Hepatocyte (in vitro differentiated cells): ENCODE measurements around the gene MTG1. TPM values are rescaled to one million over a fixed set of nuclear protein-coding genes. Genes with fewer than 3 reads are reported as not detected.

ENCODE experiments used
- DNase-seq: peaks from one replicate; pipeline ENCODE4 v3.0.0-alpha.2; 2016; ENCODE audit warnings: low spot score
- H2AFZ ChIP-seq: fragments of 200-600 bp; sonication (generic); 2 replicates; pipeline ENCODE4 v1.6.0; 2016; ENCODE audit warnings: antibody characterized with exemption, mild to moderate bottlenecking
- H3K27ac ChIP-seq: fragments of 200-600 bp; sonication (generic); 2 replicates; pipeline ENCODE4 v1.5.1; 2016; ENCODE audit warnings: mild to moderate bottlenecking
- H3K27me3 ChIP-seq: fragments of 200-600 bp; sonication (generic); 2 replicates; pipeline ENCODE4 v1.6.1; 2016
- H3K36me3 ChIP-seq: fragments of 200-600 bp; sonication (generic); replicated peaks from 2 replicates; pipeline ENCODE4 v1.5.1; 2016; ENCODE audit warnings: low read depth; ENCODE audit not compliant: insufficient read depth
- H3K4me1 ChIP-seq: fragments of 200-600 bp; sonication (generic); 2 replicates; pipeline ENCODE4 v1.5.1; 2016; ENCODE audit warnings: mild to moderate bottlenecking, moderate library complexity; ENCODE audit not compliant: insufficient read depth
- H3K4me2 ChIP-seq: fragments of 200-600 bp; sonication (generic); 2 replicates; pipeline ENCODE4 v1.6.0; 2016
- H3K4me3 ChIP-seq: fragments of 200-600 bp; sonication (generic); 2 replicates; pipeline ENCODE4 v1.5.1; 2016; ENCODE audit warnings: mild to moderate bottlenecking
- H3K79me2 ChIP-seq: fragments of 200-600 bp; sonication (generic); 2 replicates; pipeline ENCODE4 v1.6.0; 2017; ENCODE audit warnings: mild to moderate bottlenecking
- H3K9me2 ChIP-seq: fragments of 200-600 bp; sonication (generic); replicated peaks from 2 replicates; pipeline ENCODE4 v1.6.0; 2017; ENCODE audit warnings: mild to moderate bottlenecking; ENCODE audit not compliant: insufficient read depth
- H3K9me3 ChIP-seq: fragments of 200-600 bp; sonication (generic); 2 replicates; pipeline ENCODE4 v1.5.1; 2016; ENCODE audit warnings: low read depth, mild to moderate bottlenecking
- H4K20me1 ChIP-seq: fragments of 200-600 bp; sonication (generic); 2 replicates; pipeline ENCODE4 v1.6.0; 2016; ENCODE audit warnings: mild to moderate bottlenecking; ENCODE audit not compliant: insufficient read depth, poor library complexity, severe bottlenecking
- CTCF ChIP-seq: fragments of 200-600 bp; sonication (generic); IDR thresholded peaks from 2 replicates; pipeline ENCODE4 v1.5.1; 2016; ENCODE audit warnings: antibody characterized with exemption, mild to moderate bottlenecking; ENCODE audit not compliant: poor library complexity
- EZH2 ChIP-seq: fragments of 200-600 bp; sonication (generic); IDR thresholded peaks from 2 replicates; pipeline ENCODE4 v1.6.1; 2016; ENCODE audit warnings: antibody characterized with exemption, mild to moderate bottlenecking, borderline replicate concordance
- EZH2phosphoT487 ChIP-seq: fragments of 200-600 bp; sonication (generic); IDR thresholded peaks from one replicate; pipeline ENCODE4 v1.6.1; 2018; ENCODE audit warnings: antibody characterized with exemption, mild to moderate bottlenecking, low read depth, moderate library complexity; ENCODE audit not compliant: unreplicated experiment, severe bottlenecking
- WGBS: methylation state at CpG from one replicate; pipeline ENCODE4 v1.1.6; 2016; ENCODE audit warnings: low lambda C conversion rate; ENCODE audit errors: missing lambda C conversion rate; 5-methylcytosine and 5-hydroxymethylcytosine counted together
- polyA plus RNA-seq: library from polyadenylated mRNA; unstranded; fragments of >200 nt; fragmentation: Nextera tagmentation; extraction: Ambion mirVana; gene quantifications from 2 replicates; pipeline ENCODE4 v1.2.1, GENCODE V29; 2016
- total RNA-seq: library from RNA; depleted of rRNA; stranded (reverse); fragments of >200 nt; gene quantifications from 2 replicates; pipeline ENCODE4 v1.2.3, GENCODE V29; 2014

The MTG1 gene
- total and polyA plus RNA-seq, 2 experiments from 2014 or later: 53.2 to 154 TPM

- Histone ChIP-seq H3K27ac (peak overlapping the region; percentile 64), H3K9me3 (no peaks in the 10 kb centered on the region), H4K20me1 (no peaks in the 10 kb centered on the region), H3K4me1 (peaks cover 21% of the 10 kb centered on the region), H3K4me3 (no peak overlapping the region), H3K79me2 (no peaks in the 10 kb centered on the region), H2AFZ (no peak overlapping the region), H3K9me2 (no peaks in the 10 kb centered on the region), H3K27me3 (no peaks in the 10 kb centered on the region), H3K4me2 (peak overlapping the region; percentile 17), H3K36me3 (no peaks in the 10 kb centered on the region)
- peak; percentile 86 for DNase-seq
- WGBS: 30% methylated on average over 6 of the region's 6 CpGs
- TF ChIP-seq EZH2phosphoT487 (no peak), EZH2 (no peak), CTCF (no peak)
Measured at GRCh38 chr10:133359554-133359971, 34.4 kb upstream of the MTG1 start.

- H4K20me1 ChIP-seq: no peaks in the 10 kb centered on the region
- no peaks in the 10 kb centered on the region for H3K9me3 ChIP-seq
- no peak for DNase-seq
- H3K9me2 ChIP-seq: no peaks in the 10 kb centered on the region
- H3K4me2 ChIP-seq: peak overlapping the region; percentile 17
- H3K4me3 ChIP-seq: no peak overlapping the region
- H3K4me1 ChIP-seq: peaks cover 21% of the 10 kb centered on the region
- H3K27me3 ChIP-seq: no peaks in the 10 kb centered on the region
- no peak for TF ChIP-seq CTCF
- no peak for TF ChIP-seq EZH2
- TF ChIP-seq EZH2phosphoT487: no peak
- H3K36me3 ChIP-seq: no peaks in the 10 kb centered on the region
- H2AFZ ChIP-seq: no peak overlapping the region
- H3K79me2 ChIP-seq: no peaks in the 10 kb centered on the region
- H3K27ac ChIP-seq: peak overlapping the region; percentile 20
- 72% methylated on average over 17 of the region's 17 CpGs for WGBS
Measured at GRCh38 chr10:133359972-133360610, 33.9 kb upstream of the MTG1 start.

GRCh38 chr10:133361227-133361626 lies 32.7 kb upstream of the MTG1 start:
- TF ChIP-seq EZH2phosphoT487: no peak
- no peak for TF ChIP-seq EZH2
- no peak for TF ChIP-seq CTCF
- Histone ChIP-seq H3K9me2 (no peaks in the 10 kb centered on the region), H3K27me3 (no peaks in the 10 kb centered on the region), H3K27ac (no peak overlapping the region), H3K4me1 (peaks cover 21% of the 10 kb centered on the region), H3K79me2 (no peaks in the 10 kb centered on the region), H3K36me3 (no peaks in the 10 kb centered on the region), H3K4me2 (no peak overlapping the region), H2AFZ (no peak overlapping the region), H3K9me3 (no peaks in the 10 kb centered on the region), H3K4me3 (no peak overlapping the region), H4K20me1 (no peaks in the 10 kb centered on the region)
- no peak for DNase-seq
- 94% methylated on average over 5 of the region's 5 CpGs for WGBS
